CD8-positive, alpha-beta memory T cell (primary cell): ENCODE results near the gene AMIGO2. TPM values are rescaled to one million over a fixed set of nuclear protein-coding genes. Genes with fewer than 3 reads are reported as not detected.

ENCODE experiments used
- CTCF ChIA-PET: fragments of 350-600 bp; sonication (Branson Sonifier 250); formaldehyde crosslinking; loops from one replicate; lab custom pipeline; 2021; ENCODE audit warnings: antibody characterized with exemption; lab: Charles Lee
- POLR2A ChIA-PET: fragments of 350-600 bp; sonication (Branson Sonifier 250); formaldehyde crosslinking; loops from one replicate; lab custom pipeline; 2021; ENCODE audit warnings: antibody characterized with exemption; lab: Charles Lee
- DNase-seq, 5 donors: peaks; one replicate each; pipeline versions ENCODE4 v3.0.0 to v3.0.0-alpha.2; 2020 to 2022; ENCODE audit warnings: mixed read lengths in 1 of 5
- H3K27ac ChIP-seq: one replicate; pipeline ENCODE4 v1.7.0; 2013; ENCODE audit warnings: low read depth, mild to moderate bottlenecking, low read length, moderate library complexity
- H3K27me3 ChIP-seq: 2 replicates; pipeline ENCODE4 v1.7.0; 2013; ENCODE audit warnings: low read length, mild to moderate bottlenecking; ENCODE audit not compliant: insufficient read depth, poor library complexity, severe bottlenecking
- H3K36me3 ChIP-seq: 2 replicates; pipeline ENCODE4 v1.7.0; 2013; ENCODE audit warnings: mild to moderate bottlenecking, low read length, moderate library complexity; ENCODE audit not compliant: insufficient read depth
- H3K4me1 ChIP-seq: 2 replicates; pipeline ENCODE4 v1.7.0; 2013; ENCODE audit warnings: mild to moderate bottlenecking, low read length, moderate library complexity; ENCODE audit not compliant: insufficient read depth
- H3K4me3 ChIP-seq: 2 replicates; pipeline ENCODE4 v1.7.0; 2013; ENCODE audit warnings: mild to moderate bottlenecking, low read length
- H3K9me3 ChIP-seq: 2 replicates; pipeline ENCODE4 v1.7.0; 2013; ENCODE audit warnings: mild to moderate bottlenecking, low read length
- H3K27ac Mint-ChIP-seq, 8 donors: one replicate each; pipeline ENCODE4 v1.8.0; 2020 to 2021; ENCODE audit warnings: mixed read lengths in 8 of 8, mild to moderate bottlenecking in 6 of 8, inconsistent platforms in 3 of 8, moderate library complexity in 3 of 8
- H3K27me3 Mint-ChIP-seq, 2 donors: one replicate each; pipeline ENCODE4 v1.8.0; 2020 to 2021; ENCODE audit warnings: mixed read lengths in 2 of 2, mild to moderate bottlenecking in 1 of 2, moderate library complexity in 1 of 2
- H3K36me3 Mint-ChIP-seq, 3 donors: one replicate each; pipeline ENCODE4 v1.8.0; 2020 to 2021; ENCODE audit warnings: mixed read lengths in 3 of 3, inconsistent platforms in 1 of 3, mild to moderate bottlenecking in 1 of 3
- H3K4me1 Mint-ChIP-seq, 3 donors: one replicate each; pipeline ENCODE4 v1.8.0; 2020 to 2021; ENCODE audit warnings: mixed read lengths in 3 of 3, inconsistent platforms in 1 of 3, mild to moderate bottlenecking in 1 of 3
- H3K4me3 Mint-ChIP-seq, 7 donors: one replicate each; pipeline ENCODE4 v1.8.0; 2020 to 2021; ENCODE audit warnings: mixed read lengths in 7 of 7, mild to moderate bottlenecking in 6 of 7, moderate library complexity in 4 of 7, inconsistent platforms in 2 of 7
- H3K9me3 Mint-ChIP-seq, 5 donors: one replicate each; pipeline ENCODE4 v1.8.0; 2020 to 2022; ENCODE audit warnings: mixed read lengths in 5 of 5, mild to moderate bottlenecking in 3 of 5, moderate library complexity in 2 of 5, inconsistent platforms in 1 of 5
- polyA plus RNA-seq: library from polyadenylated mRNA; unstranded; fragments of 300-500 nt; fragmentation: Illumina TruSeq; gene quantifications from one replicate; pipeline ENCODE4 v1.2.3, GENCODE V29; 2021
- total RNA-seq, 2 experiments: library from RNA; stranded (reverse); gene quantifications; one replicate each; pipeline ENCODE4 v1.2.3, GENCODE V29; 2021

Gene AMIGO2
- total and polyA plus RNA-seq, 3 experiments from 2014 or later: 16.2 to 23.7 (median 16.6) TPM

GRCh38 chr12:47038270-47038748 lies 41.5 kb downstream of the AMIGO2 start:
- DNase-seq: no peak
- H3K27ac Mint-ChIP-seq: peak overlapping the region in 1 of 8 donors; percentile 14
- Histone ChIP-seq H3K4me3 (no peak overlapping the region), H3K27me3 (no peaks in the 10 kb centered on the region), H3K4me1 (no peaks in the 10 kb centered on the region), H3K36me3 (no peaks in the 10 kb centered on the region), H3K9me3 (no peaks in the 10 kb centered on the region), H3K27ac (no peak overlapping the region)
- no peaks in the 10 kb centered on the region for H3K36me3 Mint-ChIP-seq
- H3K4me1 Mint-ChIP-seq: peaks cover 2 to 9% (median 7%) of the 10 kb centered on the region in 3 donors
- H3K27me3 Mint-ChIP-seq: peaks cover 3 to 29% of the 10 kb centered on the region in 2 donors
- POLR2A ChIA-PET: interaction anchor here (0.5 kb wide), 1 partner anchor 182 kb away, joined by 3 read pairs; no protein-coding TSS in a partner anchor
- CTCF ChIA-PET: interaction anchor here (0.8 kb wide), 1 partner anchor 31 kb away, joined by 3 read pairs; no protein-coding TSS in a partner anchor
- no peaks in the 10 kb centered on the region for H3K9me3 Mint-ChIP-seq
- no peak overlapping the region for H3K4me3 Mint-ChIP-seq

DNA sequence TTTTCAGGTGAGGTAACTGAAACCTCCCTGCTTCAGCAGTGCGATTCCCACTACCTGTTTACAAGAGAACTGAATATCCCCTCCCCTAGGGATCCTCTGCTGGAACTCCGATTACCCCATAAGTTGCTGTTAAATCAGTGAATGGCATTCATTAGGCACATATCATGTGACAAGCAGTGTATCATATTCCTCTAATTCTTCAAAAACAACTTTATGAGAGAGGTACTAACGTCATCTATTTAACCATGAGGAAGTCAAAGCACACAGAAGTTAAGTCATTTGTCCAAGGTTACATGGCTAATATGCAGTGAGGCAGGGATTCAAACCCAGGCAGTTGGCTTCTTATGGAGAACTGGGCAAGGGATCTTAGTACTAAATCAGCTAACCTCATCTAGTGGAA lies 44.3 kb downstream of the AMIGO2 start:
- H3K27ac Mint-ChIP-seq: no peak overlapping the region
- Histone ChIP-seq H3K4me1 (peaks cover 4% of the 10 kb centered on the region), H3K36me3 (no peaks in the 10 kb centered on the region), H3K27me3 (no peaks in the 10 kb centered on the region), H3K9me3 (no peaks in the 10 kb centered on the region), H3K4me3 (no peak overlapping the region), H3K27ac (no peak overlapping the region)
- no peaks in the 10 kb centered on the region for H3K9me3 Mint-ChIP-seq
- DNase-seq: no peak
- ChIA-PET CTCF (interaction anchor here (1.9 to 5.4 kb wide), 2 partner anchors 158 to 362 kb away, joined by 4 to 72 read pairs; no protein-coding TSS in a partner anchor), POLR2A (no interaction called here)
- H3K4me1 Mint-ChIP-seq: peaks cover 9 to 19% (median 13%) of the 10 kb centered on the region in 3 donors
- H3K27me3 Mint-ChIP-seq: peaks cover 3 to 17% of the 10 kb centered on the region in 2 donors
- no peaks in the 10 kb centered on the region for H3K36me3 Mint-ChIP-seq
- H3K4me3 Mint-ChIP-seq: no peak overlapping the region

DNA sequence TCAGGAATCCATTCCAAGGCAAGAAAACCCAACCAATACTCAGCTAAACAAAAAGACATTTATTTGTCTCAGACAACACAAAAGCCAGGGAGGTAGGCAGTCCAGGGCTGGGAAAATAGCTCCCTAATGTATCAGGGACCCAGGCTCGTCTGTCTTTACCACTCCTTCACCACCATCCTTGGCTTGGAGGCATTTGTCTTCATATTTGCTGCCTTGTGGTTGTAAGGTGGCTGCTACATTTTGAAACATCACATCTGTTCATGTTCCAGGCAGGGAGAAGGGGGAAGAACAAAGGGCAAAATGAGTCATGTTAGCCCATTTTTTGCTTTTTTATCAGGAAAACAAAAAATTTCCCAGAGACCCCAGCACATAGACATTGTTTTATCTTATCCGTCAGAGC lies 45.1 kb downstream of the AMIGO2 start:
- no peaks in the 10 kb centered on the region for H3K27me3 ChIP-seq
- Mint-ChIP-seq H3K27me3 (peaks cover 2 to 9% of the 10 kb centered on the region in 2 donors), H3K27ac (no peak overlapping the region), H3K9me3 (no peaks in the 10 kb centered on the region), H3K36me3 (no peaks in the 10 kb centered on the region), H3K4me3 (no peak overlapping the region), H3K4me1 (peaks cover 14 to 19% (median 17%) of the 10 kb centered on the region in 3 donors)
- ChIA-PET CTCF (interaction anchor here (0.7 to 5.4 kb wide), 3 partner anchors 8 to 363 kb away, joined by 3 to 72 read pairs (median 4); no protein-coding TSS in a partner anchor), POLR2A (no interaction called here)
- no peak for DNase-seq
- H3K4me3 ChIP-seq: no peak overlapping the region
- H3K9me3 ChIP-seq: no peaks in the 10 kb centered on the region
- H3K27ac ChIP-seq: no peak overlapping the region
- H3K4me1 ChIP-seq: peaks cover 4% of the 10 kb centered on the region
- no peaks in the 10 kb centered on the region for H3K36me3 ChIP-seq

DNA sequence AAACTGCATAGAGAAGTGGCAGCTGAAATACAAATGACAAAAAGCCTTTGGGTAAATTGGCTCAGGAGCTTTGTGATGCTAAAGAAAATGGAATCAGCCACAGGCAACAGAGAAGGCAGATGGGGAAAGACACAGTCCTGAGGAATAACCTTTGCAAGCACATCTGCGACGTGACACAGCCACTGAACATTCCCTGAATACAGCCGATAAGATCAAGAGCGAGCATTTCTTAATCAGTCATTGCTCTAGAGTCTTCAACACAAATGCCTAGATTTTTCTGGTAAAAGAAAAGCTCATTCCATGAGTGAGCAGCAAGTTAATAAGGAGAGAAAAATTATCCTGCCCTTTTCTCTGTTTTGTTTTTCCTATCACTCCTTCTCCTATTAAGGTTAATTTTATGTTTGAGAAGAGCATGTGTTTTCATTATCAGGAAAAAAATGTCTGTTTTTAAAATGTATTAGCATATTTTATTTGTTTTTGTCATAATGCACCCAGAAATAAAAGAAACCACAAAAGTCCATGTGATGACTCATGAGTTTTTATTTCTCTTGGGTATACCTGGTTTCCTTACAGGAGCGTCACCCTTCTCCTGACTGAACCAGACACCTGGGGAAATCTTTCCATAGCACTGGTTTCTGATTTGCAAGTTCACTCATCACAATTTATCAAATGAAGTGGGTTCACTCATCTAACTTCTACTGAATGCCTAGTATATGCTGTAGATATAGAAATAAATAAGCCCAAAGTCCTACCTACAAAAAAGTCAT lies 45.8 kb downstream of the AMIGO2 start:
- H3K27ac Mint-ChIP-seq: peak overlapping the region in 1 of 8 donors; percentile 54
- H3K27me3 Mint-ChIP-seq: peaks cover 1 to 4% of the 10 kb centered on the region in 2 donors
- no peak for DNase-seq
- Histone ChIP-seq H3K36me3 (no peaks in the 10 kb centered on the region), H3K27ac (no peak overlapping the region), H3K9me3 (no peaks in the 10 kb centered on the region), H3K4me3 (no peak overlapping the region), H3K4me1 (peaks cover 4% of the 10 kb centered on the region), H3K27me3 (no peaks in the 10 kb centered on the region)
- POLR2A ChIA-PET: no interaction called here
- H3K4me3 Mint-ChIP-seq: no peak overlapping the region
- H3K9me3 Mint-ChIP-seq: no peaks in the 10 kb centered on the region
- peaks cover 17 to 19% (median 19%) of the 10 kb centered on the region in 3 donors for H3K4me1 Mint-ChIP-seq
- CTCF ChIA-PET: interaction anchor here (1.2 to 5.4 kb wide), 8 partner anchors 10 to 667 kb away, joined by 3 to 72 read pairs (median 10); no protein-coding TSS in a partner anchor
- no peaks in the 10 kb centered on the region for H3K36me3 Mint-ChIP-seq

DNA sequence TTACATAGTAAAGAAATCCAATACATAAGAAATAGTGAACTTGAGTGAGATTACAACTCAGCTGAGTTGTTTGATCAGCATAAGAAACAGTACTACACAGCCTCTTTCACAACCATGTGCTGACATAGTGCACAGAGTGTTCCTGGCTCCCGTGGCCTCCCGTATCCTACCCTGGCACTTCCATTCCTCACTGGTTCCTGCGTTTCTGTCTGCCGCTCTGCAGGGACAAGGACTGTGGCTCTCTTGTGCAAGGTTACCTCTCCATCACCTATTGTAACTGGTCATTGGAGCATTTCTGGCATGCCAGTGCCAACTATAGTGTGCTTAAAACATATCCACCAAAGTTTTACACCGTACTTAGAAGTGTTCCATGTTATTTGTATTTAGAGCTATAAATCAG lies 46.7 kb downstream of the AMIGO2 start:
- H3K27me3 Mint-ChIP-seq: peaks cover 1 to 3% of the 10 kb centered on the region in 2 donors

GRCh38 chr12:47032644-47033043 lies 47.1 kb downstream of the AMIGO2 start:
- Histone ChIP-seq H3K4me3 (no peak overlapping the region), H3K36me3 (no peaks in the 10 kb centered on the region), H3K4me1 (peaks cover 4% of the 10 kb centered on the region), H3K27me3 (no peaks in the 10 kb centered on the region), H3K9me3 (no peaks in the 10 kb centered on the region), H3K27ac (no peak overlapping the region)
- H3K36me3 Mint-ChIP-seq: no peaks in the 10 kb centered on the region
- no peak overlapping the region for H3K4me3 Mint-ChIP-seq
- no peaks in the 10 kb centered on the region for H3K9me3 Mint-ChIP-seq
- peak overlapping the region in 1 of 8 donors; percentile 20 for H3K27ac Mint-ChIP-seq
- peaks cover 1 to 3% of the 10 kb centered on the region in 2 donors for H3K27me3 Mint-ChIP-seq
- DNase-seq: peak in 2 of 5 donors; percentile 55 to 56
- CTCF ChIA-PET: interaction anchor here (0.5 to 5.4 kb wide), 35 partner anchors 8 to 712 kb away, joined by 3 to 72 read pairs (median 4); partner anchors contain the start of genes AMIGO2 and PCED1B
- peaks cover 17 to 19% (median 19%) of the 10 kb centered on the region in 3 donors for H3K4me1 Mint-ChIP-seq
- POLR2A ChIA-PET: interaction anchor here (1.2 kb wide), 1 partner anchor 365 kb away, joined by 4 read pairs; no protein-coding TSS in a partner anchor

More for the DNA sequence above, 46.7 kb downstream of the AMIGO2 start:
- H3K36me3 ChIP-seq: no peaks in the 10 kb centered on the region
- H3K27ac ChIP-seq: no peak overlapping the region
- H3K4me1 Mint-ChIP-seq: peaks cover 17 to 19% (median 19%) of the 10 kb centered on the region in 3 donors
- no peak for DNase-seq
- POLR2A ChIA-PET: interaction anchor here (1.2 kb wide), 1 partner anchor 365 kb away, joined by 4 read pairs; no protein-coding TSS in a partner anchor
- no peak overlapping the region for H3K4me3 ChIP-seq
- peaks cover 4% of the 10 kb centered on the region for H3K4me1 ChIP-seq
- CTCF ChIA-PET: interaction anchor here (0.9 to 5.4 kb wide), 31 partner anchors 9 to 668 kb away, joined by 3 to 72 read pairs (median 3); partner anchors contain the start of genes AMIGO2 and PCED1B
- no peaks in the 10 kb centered on the region for H3K9me3 Mint-ChIP-seq
- H3K4me3 Mint-ChIP-seq: no peak overlapping the region
- H3K36me3 Mint-ChIP-seq: no peaks in the 10 kb centered on the region
- no peaks in the 10 kb centered on the region for H3K27me3 ChIP-seq
- no peaks in the 10 kb centered on the region for H3K9me3 ChIP-seq
- peak overlapping the region in 1 of 8 donors; percentile 20 for H3K27ac Mint-ChIP-seq

DNA sequence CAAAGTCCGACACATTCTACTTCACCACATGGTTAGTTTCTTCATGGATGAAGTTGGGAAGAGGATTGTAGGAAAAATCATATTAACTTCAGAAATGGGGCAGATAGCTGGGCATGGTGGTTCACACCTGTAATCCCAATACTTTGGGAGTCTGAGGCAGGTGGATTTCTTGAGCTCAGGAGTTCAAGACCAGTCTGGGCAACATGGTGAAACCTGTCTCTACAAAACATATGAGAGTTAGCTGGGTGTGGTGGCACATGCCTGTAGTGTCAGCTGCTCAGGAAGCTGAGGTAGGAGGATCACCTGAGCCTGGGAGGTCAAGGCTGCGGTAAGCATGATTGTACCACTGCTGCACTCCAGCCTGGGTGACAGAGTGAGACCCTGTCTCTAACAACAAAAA lies 49.9 kb downstream of the AMIGO2 start:
- Histone ChIP-seq H3K27me3 (no peaks in the 10 kb centered on the region), H3K27ac (no peak overlapping the region), H3K9me3 (no peaks in the 10 kb centered on the region), H3K4me3 (no peak overlapping the region), H3K36me3 (no peaks in the 10 kb centered on the region), H3K4me1 (peaks cover 4% of the 10 kb centered on the region)
- CTCF ChIA-PET: interaction anchor here (1.3 kb wide), 1 partner anchor 277 kb away, joined by 4 read pairs; no protein-coding TSS in a partner anchor
- peaks cover 1 to 15% of the 10 kb centered on the region in 2 donors for H3K27me3 Mint-ChIP-seq
- POLR2A ChIA-PET: interaction anchor here (0.6 kb wide), 1 partner anchor 227 kb away, joined by 3 read pairs; no protein-coding TSS in a partner anchor
- no peaks in the 10 kb centered on the region for H3K9me3 Mint-ChIP-seq
- H3K27ac Mint-ChIP-seq: peak overlapping the region in 3 of 8 donors; percentile 22 to 41 (median 23)
- DNase-seq: no peak
- no peak overlapping the region for H3K4me3 Mint-ChIP-seq
- no peaks in the 10 kb centered on the region for H3K36me3 Mint-ChIP-seq
- H3K4me1 Mint-ChIP-seq: peaks cover 17 to 19% (median 19%) of the 10 kb centered on the region in 3 donors
